ENCODE results near the gene DLEC1.
"Not testable (repeated sequence)": the region's sequence is repeated elsewhere in the genome, so short reads cannot be mapped to it uniquely, and the experiment has no call there.

The DLEC1 gene

DNA sequence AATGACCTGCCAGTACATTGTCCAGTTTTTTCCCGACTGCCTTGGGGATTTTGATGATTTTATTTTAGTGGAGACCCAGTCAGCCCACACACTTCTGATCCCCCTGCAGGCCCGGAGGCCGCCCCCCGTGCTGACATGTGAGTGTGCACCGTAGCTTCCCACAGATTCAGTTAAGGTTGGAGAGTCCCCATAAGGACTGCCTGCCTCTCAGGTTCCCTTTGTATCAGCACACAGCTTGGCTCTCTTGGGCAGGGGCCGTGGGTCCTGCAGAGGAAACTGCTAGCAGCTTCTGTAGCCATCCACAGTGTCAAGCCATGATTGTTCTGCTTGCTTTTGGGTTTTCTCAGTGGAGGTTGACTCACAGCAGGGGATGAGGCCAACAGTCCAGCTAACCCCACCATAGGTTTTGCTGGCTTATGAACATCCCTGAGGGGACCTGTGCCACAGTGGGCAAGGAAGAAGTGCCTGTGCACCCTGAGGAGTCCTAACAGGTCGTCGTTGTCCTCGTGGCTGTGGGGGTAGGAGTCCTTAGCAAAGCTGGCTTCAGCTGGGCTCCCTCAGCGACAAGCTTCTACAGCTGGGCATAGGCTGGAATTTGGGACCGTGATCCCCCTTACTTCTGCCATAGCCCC, 46.4 kb downstream of the DLEC1 start:
- DNase-seq, result no peak

DNA sequence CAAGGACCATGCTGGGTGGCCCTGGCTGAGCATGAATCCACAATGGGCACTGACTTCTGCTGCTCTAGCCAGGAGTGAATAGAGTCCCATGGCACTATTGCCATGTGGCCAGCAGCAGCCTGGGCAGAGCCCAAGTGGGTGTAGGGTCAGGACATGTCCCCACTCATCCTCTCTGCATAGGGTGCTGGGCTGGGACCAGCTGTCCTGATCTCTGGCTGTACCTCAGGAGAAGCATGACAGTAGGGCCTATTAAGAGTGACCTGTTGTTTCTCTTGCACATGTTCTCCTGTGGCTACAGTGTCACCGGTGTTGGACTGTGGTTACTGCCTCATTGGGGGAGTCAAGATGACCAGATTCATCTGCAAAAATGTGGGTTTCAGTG, 46.9 kb downstream of the DLEC1 start:
- DNase-seq, result no peak

DNA sequence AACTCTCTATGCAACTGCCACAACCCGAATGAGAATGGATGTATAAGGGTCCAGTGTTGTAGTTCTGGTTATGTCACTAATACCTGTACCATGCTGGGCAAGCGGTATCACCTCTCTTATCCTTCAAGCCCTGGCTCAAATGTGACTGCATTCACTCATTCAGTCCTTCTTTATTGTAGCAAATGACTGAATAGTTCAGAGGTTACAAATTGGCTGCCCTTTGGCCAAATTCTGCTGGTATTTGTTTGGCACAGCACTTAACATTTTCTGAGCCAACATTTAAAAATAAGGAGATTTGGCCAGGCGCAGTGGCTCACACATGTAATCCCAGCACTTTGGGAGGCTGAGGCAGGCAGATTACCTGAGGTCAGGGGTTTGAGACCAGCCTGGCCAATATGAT, 47.5 kb downstream of the DLEC1 start:
- DNase-seq, result no peak

DNA sequence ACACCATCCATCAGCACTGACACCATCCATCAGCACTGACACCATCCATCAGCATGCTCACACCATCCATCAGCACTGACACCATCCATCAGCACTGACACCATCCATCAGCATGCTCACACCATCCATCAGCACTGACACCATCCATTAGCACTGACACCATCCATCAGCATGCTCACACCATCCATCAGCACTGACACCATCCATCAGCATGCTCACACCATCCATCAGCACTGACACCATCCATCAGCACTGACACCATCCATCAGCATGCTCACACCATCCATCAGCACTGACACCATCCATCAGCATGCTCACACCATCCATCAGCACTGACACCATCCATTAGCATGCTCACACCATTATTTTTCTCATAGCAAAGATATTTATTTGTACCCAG, 48.3 kb downstream of the DLEC1 start:
- not testable (repeated sequence) for DNase-seq

DNA sequence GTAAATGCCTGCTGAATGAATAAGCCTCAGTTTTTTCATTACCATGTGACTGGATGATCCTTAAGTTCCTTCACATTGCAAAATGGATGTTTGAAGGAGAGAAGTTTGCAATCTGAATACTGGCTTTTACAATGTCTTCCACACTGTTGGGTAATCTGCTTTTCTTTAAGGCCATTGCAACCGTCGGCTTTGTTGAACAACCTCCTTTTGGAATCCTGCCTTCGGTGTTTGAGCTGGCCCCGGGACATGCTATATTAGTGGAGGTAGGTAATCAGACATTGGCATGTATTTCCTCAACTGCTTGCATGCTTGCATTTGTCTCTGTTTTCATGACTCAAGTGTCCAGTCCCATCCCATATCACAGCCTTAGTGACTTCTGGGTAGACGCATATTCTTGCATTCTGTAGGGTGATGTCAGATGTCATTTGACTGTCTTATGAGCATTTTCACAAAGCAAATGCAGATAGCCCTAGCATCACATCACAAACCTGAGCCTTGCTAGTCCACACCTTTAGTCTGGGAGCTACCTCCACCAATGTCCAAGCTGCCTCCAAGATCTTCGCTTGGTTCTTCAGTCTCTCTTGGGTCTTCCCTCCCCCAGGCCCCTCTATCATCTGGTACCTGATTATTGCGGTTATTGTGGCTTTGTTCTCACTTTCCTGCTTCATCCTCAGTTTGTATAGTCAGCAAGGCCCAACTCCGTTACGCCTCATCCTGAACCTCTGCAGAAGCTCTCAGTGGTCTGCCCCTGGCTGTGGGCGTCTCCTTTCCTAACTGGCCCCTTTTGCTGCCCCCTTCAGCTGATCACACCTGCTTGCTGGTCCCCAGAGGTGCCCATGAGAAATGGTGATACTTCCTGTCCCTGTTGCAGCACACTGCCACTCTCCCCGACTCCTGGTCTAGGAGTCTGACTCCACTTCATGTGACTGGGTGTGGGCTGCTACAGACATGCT, 49.4 kb downstream of the DLEC1 start:
- DNase-seq, result no peak

DNA sequence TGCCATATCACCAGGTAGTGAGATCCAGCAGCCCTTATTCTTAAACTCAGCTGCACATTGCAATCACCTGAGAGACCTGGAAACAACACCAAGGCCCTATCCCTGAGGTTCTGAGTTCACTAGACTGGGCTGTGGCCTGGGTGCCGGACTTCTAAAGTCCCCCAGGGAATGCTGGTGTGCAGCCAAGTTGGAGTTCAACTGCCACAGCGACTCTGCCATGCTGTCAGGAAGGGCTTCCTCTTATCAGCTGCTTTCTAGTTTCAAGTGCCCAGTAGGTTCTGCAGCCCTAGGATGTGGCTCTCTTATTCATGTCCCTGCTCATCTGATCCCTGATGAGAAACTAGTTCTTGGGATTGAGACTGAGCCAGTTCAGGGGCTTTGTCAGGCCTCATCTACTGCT, 50.2 kb downstream of the DLEC1 start:
- DNase-seq, result no peak

DNA sequence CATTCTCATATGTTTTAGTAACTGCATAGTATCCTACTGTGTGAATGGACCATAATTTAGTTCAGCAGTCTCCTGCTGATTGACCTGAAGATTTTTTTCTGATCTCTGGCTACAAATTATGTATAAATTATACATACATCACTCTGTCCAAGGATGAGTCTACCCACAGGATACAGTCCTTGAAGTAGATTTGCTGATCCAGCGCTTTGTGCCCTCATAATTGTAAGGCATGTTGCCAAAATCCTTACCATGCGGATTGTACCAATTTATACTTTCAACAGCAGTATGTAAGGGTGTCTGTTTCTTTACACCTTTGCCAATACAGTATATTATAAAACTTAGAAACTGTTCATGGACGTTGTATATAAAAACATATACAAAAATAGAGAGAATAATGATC, 51.4 kb downstream of the DLEC1 start:
- no peak for DNase-seq

DNA sequence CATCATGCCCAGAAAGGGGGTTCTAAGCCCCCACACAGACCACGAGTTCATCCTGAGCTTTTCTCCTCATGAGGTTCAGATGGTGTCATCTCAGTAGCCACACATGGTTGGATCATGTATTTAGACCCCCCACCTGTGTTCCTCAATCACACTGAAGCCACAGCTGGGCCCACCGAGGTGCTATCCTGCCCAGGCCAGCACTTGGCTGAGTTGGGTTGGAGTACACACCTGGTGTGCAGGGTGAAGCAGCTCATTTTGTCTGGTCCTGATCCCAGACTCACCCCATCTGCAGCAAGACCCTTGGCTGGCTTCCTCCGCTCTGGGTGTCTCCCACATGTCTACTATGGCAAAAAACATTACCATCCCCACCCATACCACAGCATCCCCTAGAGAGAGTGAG, 56.0 kb downstream of the DLEC1 start:
- no peak for DNase-seq

DNA sequence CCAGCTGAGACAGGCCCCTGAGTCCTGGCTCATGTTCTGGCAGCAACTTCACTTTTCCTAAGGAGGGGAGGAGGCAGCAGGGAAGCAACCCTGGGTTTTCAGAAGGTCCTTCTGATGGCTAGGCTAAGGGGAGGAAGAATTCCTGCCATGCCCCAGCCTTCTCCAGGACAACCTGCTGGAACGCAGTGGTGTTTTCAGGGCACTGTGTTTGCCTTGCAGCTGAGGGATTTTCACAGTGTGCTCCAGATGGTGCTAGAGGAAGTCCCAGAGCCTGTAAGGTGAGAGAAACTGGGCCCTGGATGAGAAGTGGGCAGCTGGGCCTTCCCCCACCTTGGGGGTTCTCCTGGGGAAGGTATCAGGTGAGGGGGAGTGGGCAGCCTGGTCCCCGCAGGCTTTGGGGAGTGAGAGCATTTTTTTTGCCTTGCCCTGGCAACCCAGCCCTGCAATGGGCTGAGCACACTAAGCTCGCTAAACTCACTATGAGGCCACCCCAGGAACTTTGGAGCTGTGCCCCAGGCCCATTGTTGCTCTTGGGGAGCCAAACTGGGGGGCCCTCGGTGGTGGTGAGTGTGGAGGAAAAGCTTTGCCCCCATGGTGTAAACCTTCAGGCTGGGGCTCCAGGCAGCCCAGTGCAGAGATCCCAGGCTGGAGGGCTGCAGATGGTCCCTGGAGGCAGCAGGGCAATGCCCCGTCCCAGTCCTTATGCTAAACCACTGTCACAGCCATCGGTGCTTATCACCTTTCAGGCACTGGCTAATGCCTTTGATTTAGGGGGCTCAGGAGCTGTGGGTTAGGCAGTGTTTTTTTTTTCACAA, 56.9 kb downstream of the DLEC1 start:
- DNase-seq, result no peak

DNA sequence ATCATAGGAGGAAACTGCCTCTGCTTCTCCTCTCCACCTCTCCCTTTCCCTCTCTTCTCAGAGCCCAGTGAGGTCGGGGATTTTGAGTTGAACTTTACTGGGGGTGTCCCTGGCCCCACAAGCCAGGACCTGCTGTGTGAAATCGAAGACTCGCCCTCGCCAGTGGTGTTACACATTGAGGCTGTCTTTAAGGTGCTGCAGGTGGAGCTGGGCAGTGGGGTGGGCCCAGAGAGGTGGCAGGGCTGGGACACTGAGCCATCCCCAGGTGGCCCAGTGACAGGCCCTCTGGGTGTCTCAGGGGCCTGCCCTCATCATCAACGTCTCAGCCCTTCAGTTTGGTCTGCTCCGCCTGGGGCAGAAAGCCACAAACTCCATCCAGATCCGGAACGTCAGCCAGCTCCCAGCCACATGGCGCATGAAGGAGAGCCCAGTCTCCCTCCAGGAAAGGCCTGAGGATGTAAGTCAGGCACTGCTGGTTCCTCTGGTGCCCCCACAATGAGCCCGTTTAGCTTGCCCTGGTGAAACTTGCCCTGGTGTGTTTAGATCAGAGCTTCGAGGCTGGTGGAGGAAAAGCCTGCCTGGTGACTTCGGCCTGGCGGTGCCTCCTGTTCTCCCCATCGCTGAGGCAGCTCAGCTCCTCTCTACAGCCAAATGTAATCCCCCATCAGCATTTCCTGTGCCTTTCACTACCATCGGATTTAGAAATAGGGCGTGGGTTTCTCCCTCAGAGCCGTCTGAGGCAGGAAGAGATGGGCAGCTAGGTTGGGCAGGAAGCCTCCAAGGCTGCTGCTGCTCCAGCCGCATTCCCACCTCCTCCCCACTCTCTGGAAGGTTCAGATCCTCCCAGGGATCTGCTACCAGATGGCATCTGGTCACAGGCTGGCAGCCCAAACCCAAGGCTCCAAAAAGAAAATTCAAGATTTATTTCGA, 58.7 kb downstream of the DLEC1 start:
- no peak for DNase-seq

DNA sequence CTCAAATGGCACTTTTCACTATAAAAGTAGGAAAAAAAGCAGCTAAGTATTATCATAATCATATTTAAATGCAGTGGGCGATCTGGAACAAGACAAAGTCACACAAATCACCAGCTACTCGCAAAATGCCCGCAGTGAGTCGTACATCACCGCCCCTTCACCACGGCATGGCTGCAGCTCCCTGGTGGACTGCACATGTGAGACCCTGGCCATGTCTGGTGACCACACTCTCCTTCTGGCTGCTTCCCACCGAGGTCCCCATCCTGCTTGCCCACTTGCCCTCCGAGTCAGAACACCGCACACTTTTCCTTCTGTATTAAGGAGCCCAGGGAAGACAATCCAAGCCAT, 59.3 kb downstream of the DLEC1 start:
- no peak for DNase-seq

DNA sequence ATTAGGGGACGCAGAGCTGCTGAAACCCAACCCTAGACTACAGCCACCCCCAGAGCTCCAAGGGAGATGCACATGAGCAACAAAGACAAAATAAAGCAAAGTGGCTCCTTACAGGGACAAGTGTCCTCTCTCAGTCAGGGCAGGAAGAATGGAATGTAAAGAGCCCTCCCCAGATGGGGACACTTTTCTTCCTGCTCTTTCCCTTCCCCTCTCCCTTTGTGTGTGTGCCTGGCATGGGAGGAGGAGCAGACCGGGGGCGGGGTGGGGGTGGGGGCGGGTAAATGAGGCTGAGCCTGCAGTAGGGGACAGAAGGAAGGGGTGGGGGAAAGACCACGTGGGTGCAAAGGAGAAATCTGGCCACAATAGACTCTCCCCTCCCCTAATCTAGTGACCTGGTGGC, 60.5 kb downstream of the DLEC1 start:
- no peak for DNase-seq

DNA sequence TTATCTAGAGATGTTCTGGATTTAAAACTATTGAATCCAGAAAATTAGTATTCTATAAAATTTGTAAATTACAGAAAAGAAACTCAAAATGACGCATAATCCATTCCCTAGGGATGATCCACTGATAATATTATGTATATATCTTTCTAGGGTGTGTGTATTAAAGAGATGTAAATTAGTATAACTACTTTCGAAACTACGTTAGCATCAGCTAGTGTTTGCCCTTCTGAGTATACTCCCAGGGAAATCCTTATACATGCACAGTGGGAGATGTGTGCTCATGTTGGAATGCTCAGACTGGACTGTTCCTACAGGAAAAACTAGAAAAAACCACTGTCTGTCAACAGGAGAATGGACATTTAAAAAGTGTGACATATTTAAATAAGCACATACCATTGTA, 61.5 kb downstream of the DLEC1 start:
- DNase-seq, result no peak

DNA sequence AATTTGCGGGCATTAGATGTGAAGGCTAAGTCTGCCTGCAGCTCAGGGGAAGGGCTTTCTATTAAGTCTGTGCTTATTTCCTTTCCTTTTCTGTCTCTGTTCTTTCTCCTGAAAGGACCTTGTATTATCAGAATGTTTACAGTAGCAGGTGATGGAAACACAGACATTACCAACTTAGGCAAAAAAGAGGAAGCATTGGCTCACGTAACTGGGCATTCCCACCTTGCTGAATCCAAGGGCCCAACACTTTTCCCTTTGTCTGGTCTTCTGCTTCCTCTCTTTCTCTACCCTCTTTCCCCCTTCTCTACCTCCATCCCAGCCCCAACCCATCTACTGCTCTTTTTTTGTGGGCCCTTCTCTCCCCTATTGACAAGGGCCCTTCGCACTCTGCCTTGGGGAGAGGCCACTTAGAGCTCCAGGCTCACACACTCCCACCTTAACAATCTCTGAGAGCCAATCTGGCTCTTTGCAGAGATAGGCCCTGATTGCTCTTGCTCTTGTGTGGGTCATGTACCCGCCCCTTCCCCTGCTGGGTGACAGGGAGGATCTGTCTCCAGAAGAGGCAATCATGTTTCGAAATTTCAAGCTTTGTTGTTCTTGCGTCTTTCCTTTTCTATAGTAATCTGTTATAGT, 62.9 kb downstream of the DLEC1 start:
- DNase-seq, result no peak

DNA sequence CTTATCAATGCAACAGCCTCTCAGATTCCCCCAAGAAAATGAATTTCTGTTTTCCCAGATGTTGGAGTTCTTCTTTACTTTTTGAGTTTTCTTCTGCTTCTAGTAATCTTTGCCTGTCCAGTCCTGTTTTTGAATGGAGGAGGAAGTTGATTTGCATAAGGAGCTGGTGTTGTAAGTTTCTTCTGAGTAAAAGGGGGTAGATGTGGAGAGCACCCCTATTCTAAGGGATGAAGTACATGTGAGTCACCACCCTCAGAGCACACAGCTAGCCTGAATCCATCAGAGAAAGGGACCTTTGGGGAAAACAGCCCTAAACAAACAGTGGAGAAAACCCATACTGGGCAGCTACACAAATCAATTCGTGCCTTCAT, 63.4 kb downstream of the DLEC1 start:
- no peak for DNase-seq

DNA sequence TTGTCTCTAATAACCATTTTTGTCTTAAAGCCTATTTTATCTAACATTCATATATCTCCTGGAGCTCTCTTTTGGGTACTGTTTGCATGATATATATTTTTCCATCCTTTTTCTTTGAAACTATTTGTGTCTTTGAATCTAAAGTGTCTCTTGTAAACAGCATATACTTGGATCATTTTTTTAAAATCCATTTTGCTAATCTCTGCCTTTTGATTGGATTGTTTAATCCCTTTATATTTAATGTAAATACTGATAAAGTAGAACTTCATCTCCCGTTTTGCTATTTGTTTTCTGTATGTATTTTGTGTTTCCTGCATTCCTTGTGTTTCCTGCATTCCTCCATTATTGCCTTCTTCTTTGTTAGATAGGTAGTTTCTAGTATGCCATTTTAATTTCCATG, 66.5 kb downstream of the DLEC1 start:
- no peak for DNase-seq

DNA sequence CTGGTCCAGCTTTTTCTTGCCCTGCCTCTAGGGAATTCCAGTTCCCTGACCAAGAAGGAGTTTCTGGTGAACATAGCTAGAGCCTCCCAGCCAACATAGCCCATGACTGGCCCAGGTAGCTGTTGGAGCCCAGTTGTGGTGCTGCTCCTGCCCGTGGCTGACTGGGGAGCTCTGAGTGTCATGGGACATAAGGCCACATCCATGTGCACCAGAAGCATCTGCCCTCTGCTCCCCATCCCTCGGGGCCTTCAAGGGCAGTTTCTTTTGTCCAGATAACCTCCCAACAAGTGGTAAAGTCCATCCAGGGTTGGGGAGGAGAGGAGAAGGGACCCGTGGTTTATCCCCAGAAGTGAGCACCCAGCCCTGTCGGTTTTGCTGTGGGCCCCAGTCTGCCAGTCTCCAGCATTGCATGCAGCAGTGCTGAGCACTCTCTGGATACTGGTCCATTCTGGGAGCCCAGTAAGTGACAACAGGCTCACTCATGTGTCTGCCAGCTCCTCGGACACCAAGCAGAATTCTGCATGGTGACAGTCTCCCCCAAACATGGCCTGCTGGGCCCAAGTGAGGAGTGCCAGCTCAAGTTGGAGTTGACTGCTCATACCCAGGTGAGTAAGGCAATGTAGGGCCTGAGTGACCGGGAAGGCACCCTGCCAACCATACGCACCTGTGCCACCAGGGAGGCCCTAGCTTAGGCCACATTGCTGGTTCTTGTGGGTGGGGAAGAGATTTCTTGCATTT, 69.1 kb downstream of the DLEC1 start:
- DNase-seq, result no peak

DNA sequence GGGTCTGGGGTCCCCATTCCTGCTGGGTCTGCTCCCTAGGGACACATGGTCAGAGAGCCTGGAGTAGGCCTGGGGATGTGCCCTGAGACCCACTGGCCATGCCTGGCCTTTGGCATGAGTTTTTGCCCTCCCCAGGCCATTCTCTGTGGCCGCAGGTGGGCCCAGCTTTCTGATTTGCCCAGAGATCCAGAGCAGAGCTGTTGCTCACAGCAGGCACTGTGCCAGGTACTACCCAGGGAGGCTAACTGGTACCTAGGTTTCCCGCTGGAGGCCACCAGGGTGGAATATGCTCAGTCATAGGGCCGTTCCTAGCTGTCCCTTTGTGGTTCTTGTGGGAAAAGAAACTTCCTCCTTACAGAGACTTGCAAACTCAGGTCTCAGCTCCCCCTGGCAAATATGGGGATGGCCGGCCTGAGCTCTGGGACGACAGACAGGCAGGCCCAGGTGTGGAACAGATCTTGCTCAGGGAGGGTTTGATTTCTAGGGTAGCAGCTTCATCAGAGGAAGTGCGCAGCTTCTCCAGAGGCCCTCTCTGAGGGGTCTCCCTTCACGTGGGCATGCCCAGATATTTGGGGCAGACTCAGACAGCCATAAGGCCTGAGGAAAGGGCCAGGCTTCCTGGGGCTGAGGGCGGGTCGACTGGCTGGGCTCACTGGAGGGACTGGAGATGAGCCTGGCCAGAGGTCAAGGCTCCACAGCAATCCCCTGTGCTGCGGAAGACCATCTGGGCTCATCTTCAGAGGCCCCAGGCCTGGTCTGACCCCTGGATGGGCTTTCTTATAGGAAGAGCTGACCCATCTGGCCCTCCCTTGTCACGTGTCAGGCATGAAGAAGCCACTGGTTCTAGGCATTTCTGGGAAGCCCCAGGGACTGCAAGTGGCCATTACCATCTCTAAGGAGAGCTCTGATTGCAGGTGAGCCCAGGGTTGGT, 69.9 kb downstream of the DLEC1 start:
- DNase-seq, result peak; percentile 26

DNA sequence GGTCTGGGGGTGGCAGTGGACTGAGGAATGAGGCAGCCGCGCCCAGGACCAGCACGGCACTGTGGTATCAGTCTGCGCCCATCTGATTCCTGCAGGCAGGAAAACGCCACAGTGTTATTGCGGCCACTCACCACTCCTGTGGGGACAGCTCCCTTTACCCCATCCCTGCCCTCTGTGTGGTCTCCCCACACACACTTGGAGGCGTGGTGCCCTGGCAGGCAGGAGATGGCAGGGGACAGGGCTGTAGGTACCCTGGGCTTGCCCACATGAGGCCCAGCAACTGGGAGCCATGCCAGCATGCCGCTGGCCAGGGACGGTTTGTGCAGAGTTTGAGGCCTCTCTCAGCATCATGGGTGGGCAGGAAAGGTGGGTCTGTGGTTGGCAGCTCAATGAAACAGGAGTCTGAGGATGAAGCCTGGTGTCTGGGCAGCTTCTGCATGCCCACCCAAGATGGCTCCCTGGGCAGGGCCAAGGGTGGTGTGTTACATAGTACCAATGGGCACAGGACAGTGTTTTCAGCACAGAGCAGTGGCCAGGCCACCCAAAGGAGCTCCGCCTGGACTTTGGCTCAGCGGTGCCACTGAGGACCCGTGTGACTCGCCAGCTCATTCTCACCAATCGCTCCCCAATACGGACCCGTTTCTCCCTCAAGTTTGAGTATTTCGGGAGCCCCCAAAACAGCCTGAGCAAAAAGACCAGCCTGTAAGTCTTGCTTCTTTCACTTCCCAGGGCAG, 70.7 kb downstream of the DLEC1 start:
- peak; percentile 28 for DNase-seq

Measured in activated CD4-positive, CD25-positive, alpha-beta regulatory T cell treated with anti-CD3 and anti-CD28 coated beads, Interleukin-2, amount 50 U/mL, for 72 hours (primary cell).